H1 (cell line): ENCODE results near the gene GNG13. TPM values are rescaled to one million over a fixed set of nuclear protein-coding genes. Genes with fewer than 3 reads are reported as not detected.

Experiments used
- CTCF ChIA-PET: fragments of 300-600 bp; sonication (Branson Sonifier 250); formaldehyde crosslinking; loops from one replicate; lab custom pipeline; 2021; ENCODE audit not compliant: partially characterized antibody; lab: Charles Lee
- POLR2A ChIA-PET: fragments of 300-600 bp; sonication (Branson Sonifier 250); formaldehyde crosslinking; loops from one replicate; lab custom pipeline; 2021; ENCODE audit warnings: inconsistent platforms; ENCODE audit not compliant: partially characterized antibody; lab: Charles Lee
- DNase-seq, 2 experiments: peaks; one replicate each; pipeline versions ENCODE4 v3.0.0 to v3.0.0-alpha.2; 2010 to 2022; ENCODE audit warnings: low spot score in 2 of 2, low read depth in 1 of 2, mixed read lengths in 1 of 2
- FAIRE-seq: peaks from 2 replicates; lab custom pipeline; 2011; peaks lifted over from hg19 to GRCh38; lab: Jason Lieb, UNC
- H2AFZ ChIP-seq: 2 replicates; pipeline ENCODE4 v1.8.1; 2012; ENCODE audit warnings: low read length, inconsistent platforms
- H2AK5ac ChIP-seq: 2 replicates; pipeline ENCODE4 v1.6.1; 2013; ENCODE audit warnings: low read depth, low read length
- H2BK120ac ChIP-seq: replicated peaks from 2 replicates; pipeline ENCODE3; 2013; ENCODE audit warnings: low read depth, low read length, inconsistent platforms
- H2BK12ac ChIP-seq: 2 replicates; pipeline ENCODE4 v1.6.1; 2013; ENCODE audit warnings: low read depth, low read length
- H2BK15ac ChIP-seq: 2 replicates; pipeline ENCODE4 v1.6.1; 2013; ENCODE audit warnings: low read length
- H2BK20ac ChIP-seq: 2 replicates; pipeline ENCODE4 v1.6.1; 2013; ENCODE audit warnings: low read length
- H2BK5ac ChIP-seq: 2 replicates; pipeline ENCODE4 v1.6.1; 2013; ENCODE audit warnings: low read depth, low read length
- H3K14ac ChIP-seq: 2 replicates; pipeline ENCODE4 v1.6.1; 2013; ENCODE audit warnings: inconsistent platforms; ENCODE audit not compliant: insufficient read length
- H3K18ac ChIP-seq: 2 replicates; pipeline ENCODE4 v1.6.1; 2013; ENCODE audit warnings: low read length; ENCODE audit errors: extremely low read depth
- H3K23ac ChIP-seq: 2 replicates; pipeline ENCODE4 v1.6.1; 2013; ENCODE audit warnings: inconsistent platforms; ENCODE audit not compliant: insufficient read length
- H3K23me2 ChIP-seq: 2 replicates; pipeline ENCODE4 v1.6.1; 2013; ENCODE audit warnings: low read depth, low read length
- H3K27ac ChIP-seq: 2 replicates; pipeline ENCODE4 v1.6.1; 2011; ENCODE audit warnings: low read depth, low read length, inconsistent platforms
- H3K27me3 ChIP-seq, 4 experiments: replicated peaks in 1 of 4; 1 replicate in 1 of 4; 2 replicates in 3 of 4; pipeline versions ENCODE4 v1.6.1 to v1.8.1; 2011 to 2013; ENCODE audit warnings: low read length in 3 of 4, mild to moderate bottlenecking in 3 of 4, inconsistent platforms in 2 of 4, mixed read lengths in 2 of 4, moderate library complexity in 1 of 4; ENCODE audit not compliant: control insufficient read depth in 3 of 4, insufficient read depth in 3 of 4; ENCODE audit errors: extremely low read depth in 1 of 4
- H3K36me3 ChIP-seq, 4 experiments: 2 replicates each; pipeline versions ENCODE4 v1.6.1 to v1.8.1; 2011 to 2013; ENCODE audit warnings: mild to moderate bottlenecking in 4 of 4, low read length in 3 of 4, moderate library complexity in 2 of 4, control low read depth in 1 of 4, inconsistent platforms in 1 of 4; ENCODE audit not compliant: insufficient read depth in 4 of 4, control insufficient read depth in 2 of 4
- H3K4ac ChIP-seq: replicated peaks from 2 replicates; pipeline ENCODE3; 2013; ENCODE audit warnings: low read length, low read depth, mixed read lengths, inconsistent platforms; ENCODE audit not compliant: insufficient read length
- H3K4me1 ChIP-seq, 4 experiments: replicated peaks in 1 of 4; 1 replicate in 1 of 4; 2 replicates in 3 of 4; pipeline versions ENCODE4 v1.6.1 to v1.8.1; 2011 to 2013; ENCODE audit warnings: low read length in 3 of 4, inconsistent platforms in 2 of 4, mixed read lengths in 1 of 4; ENCODE audit not compliant: insufficient read depth in 4 of 4, control insufficient read depth in 3 of 4
- H3K4me2 ChIP-seq, 2 experiments: 2 replicates each; pipeline versions ENCODE4 v1.6.1 to v1.8.1; 2011 to 2013; ENCODE audit warnings: low read depth in 2 of 2, low read length in 2 of 2, control low read depth in 1 of 2, inconsistent platforms in 1 of 2, mild to moderate bottlenecking in 1 of 2; ENCODE audit not compliant: insufficient read depth in 1 of 2
- H3K4me3 ChIP-seq, 4 experiments: fragments of 200-600, 300-600 bp in 1 of 4; sonication (generic), shearing (Covaris generic), sonication (Bioruptor Twin) in 1 of 4; 2 replicates each; pipeline versions ENCODE4 v1.5.1 to v1.8.1; 2011 to 2016; ENCODE audit warnings: low read length in 4 of 4, low read depth in 3 of 4, control low read depth in 2 of 4, inconsistent platforms in 2 of 4, mild to moderate bottlenecking in 2 of 4, mixed read lengths in 1 of 4, moderate library complexity in 1 of 4; ENCODE audit not compliant: insufficient read depth in 2 of 4; ENCODE audit errors: extremely low read depth in 1 of 4
- H3K56ac ChIP-seq: replicated peaks from 2 replicates; pipeline ENCODE3; 2013; ENCODE audit warnings: low read depth, mild to moderate bottlenecking, mixed read lengths, low read length, inconsistent platforms; ENCODE audit not compliant: insufficient read length
- H3K79me1 ChIP-seq: 2 replicates; pipeline ENCODE4 v1.6.1; 2013; ENCODE audit warnings: low read depth, low read length, control low read depth
- H3K79me2 ChIP-seq, 2 experiments: 2 replicates each; pipeline versions ENCODE4 v1.6.1 to v1.8.1; 2012 to 2013; ENCODE audit warnings: low read length in 2 of 2, mild to moderate bottlenecking in 2 of 2, inconsistent platforms in 1 of 2; ENCODE audit not compliant: insufficient read depth in 2 of 2, control insufficient read depth in 1 of 2
- H3K9ac ChIP-seq, 4 experiments: replicated peaks in 1 of 4; 1 replicate in 1 of 4; 2 replicates in 3 of 4; pipeline versions ENCODE4 v1.6.1 to v1.8.1; 2011 to 2013; ENCODE audit warnings: low read depth in 3 of 4, low read length in 3 of 4, control low read depth in 2 of 4, mild to moderate bottlenecking in 2 of 4, moderate library complexity in 2 of 4, inconsistent platforms in 1 of 4; ENCODE audit errors: extremely low read depth in 1 of 4
- H3K9me3 ChIP-seq, 2 experiments: 2 replicates each; pipeline versions ENCODE4 v1.6.1 to v1.8.1; 2012 to 2013; ENCODE audit warnings: mild to moderate bottlenecking in 2 of 2, moderate library complexity in 2 of 2, control low read depth in 1 of 2, inconsistent platforms in 1 of 2, low read depth in 1 of 2, low read length in 1 of 2, mixed read lengths in 1 of 2; ENCODE audit not compliant: insufficient read depth in 2 of 2
- H4K20me1 ChIP-seq, 2 experiments: replicated peaks in 1 of 2; 2 replicates each; pipeline versions ENCODE3 to v1.8.1; 2011 to 2013; ENCODE audit warnings: inconsistent platforms in 2 of 2, low read length in 2 of 2, mild to moderate bottlenecking in 1 of 2; ENCODE audit not compliant: insufficient read depth in 2 of 2, control insufficient read depth in 1 of 2
- H4K5ac ChIP-seq: 2 replicates; pipeline ENCODE4 v1.6.1; 2013; ENCODE audit warnings: low read length, low read depth, mixed read lengths, inconsistent platforms; ENCODE audit not compliant: insufficient read length
- H4K8ac ChIP-seq: 2 replicates; pipeline ENCODE4 v1.8.0; 2013; ENCODE audit warnings: mild to moderate bottlenecking, moderate library complexity, low read length, inconsistent platforms; ENCODE audit not compliant: insufficient read depth; ENCODE audit errors: extremely low read depth
- H4K91ac ChIP-seq: replicated peaks from 2 replicates; pipeline ENCODE3; 2013; ENCODE audit warnings: low read length, mixed read lengths, inconsistent platforms; ENCODE audit not compliant: insufficient read length
- BCL11A ChIP-seq, 2 experiments: IDR thresholded peaks; one replicate each; pipeline ENCODE4 v1.6.1; 2011; ENCODE audit warnings: low read depth in 2 of 2, low read length in 2 of 2, mild to moderate bottlenecking in 2 of 2
- BRCA1 ChIP-seq: IDR thresholded peaks from 2 replicates; pipeline ENCODE4 v1.6.1; 2012; ENCODE audit warnings: low read depth, low read length, improper control_type of control experiment
- KDM1A ChIP-seq: fragments of 200-600, 300-600 bp; sonication (generic); IDR thresholded peaks from 2 replicates; pipeline ENCODE4 v1.7.1; 2016; ENCODE audit warnings: mild to moderate bottlenecking, low read length, borderline replicate concordance
- MAFK ChIP-seq: IDR thresholded peaks from 2 replicates; pipeline ENCODE4 v1.6.1; 2012; ENCODE audit warnings: low read depth, mild to moderate bottlenecking, improper control_type of control experiment, low read length
- NANOG ChIP-seq: IDR thresholded peaks from 2 replicates; pipeline ENCODE4 v1.6.1; 2011; ENCODE audit warnings: low read length, low read depth, mild to moderate bottlenecking, inconsistent platforms; ENCODE audit not compliant: insufficient read depth, poor library complexity, severe bottlenecking
- RXRA ChIP-seq: IDR thresholded peaks from 2 replicates; pipeline ENCODE4 v1.6.1; 2011; ENCODE audit warnings: low read depth, mild to moderate bottlenecking, low read length, moderate library complexity; ENCODE audit not compliant: insufficient read depth
- SRF ChIP-seq: IDR thresholded peaks from 2 replicates; pipeline ENCODE4 v1.6.1; 2011; ENCODE audit warnings: mild to moderate bottlenecking, low read depth, low read length, moderate library complexity
- TAF7 ChIP-seq: optimal IDR thresholded peaks from 2 replicates; pipeline ENCODE3; 2011; ENCODE audit warnings: low read depth, mild to moderate bottlenecking, inconsistent platforms, low read length, moderate library complexity, borderline replicate concordance
- WGBS, 2 experiments: shearing (Covaris generic) in 1 of 2; methylation state at CpG; one replicate each; pipeline versions ENCODE4 v1.1.6 to v1.1.7; 2013 to 2015; ENCODE audit warnings: low lambda C conversion rate in 2 of 2, mixed read lengths in 2 of 2, inconsistent platforms in 1 of 2, low coverage in 1 of 2, missing lambda C conversion rate in 1 of 2; ENCODE audit not compliant: insufficient replicate concordance in 2 of 2, insufficient coverage in 1 of 2, insufficient read length in 1 of 2; ENCODE audit errors: extremely low coverage in 1 of 2, missing lambda C conversion rate in 1 of 2; 5-methylcytosine and 5-hydroxymethylcytosine counted together
- polyA plus RNA-seq, 7 experiments: library from polyadenylated mRNA; depleted of rRNA in 3 of 7; stranded (reverse) in 5 of 7; unstranded in 2 of 7; fragments of >200 nt in 5 of 7; fragments of 200-250 nt in 2 of 7; gene quantifications; 1 replicate in 5 of 7; 2 replicates in 1 of 7; 4 replicates in 1 of 7; pipeline versions ENCODE4 v1.2.1 to v1.2.3, GENCODE V29; 2011 to 2013; ENCODE audit warnings: missing spikeins in 2 of 7, mixed read lengths in 2 of 7
- total RNA-seq: library from RNA; stranded (reverse); fragmentation: NEBNext Ultra II Directional; extraction: Animal tissue kit (Norgen Biotek cat#: 25700); gene quantifications from 2 replicates; pipeline ENCODE4 v1.2.1, GENCODE V29; 2021

Gene GNG13
- total and polyA plus RNA-seq, 2 of the 8 experiments (the other 6 are each of a cell fraction or from before 2014, with no cell fraction given): not detected

GRCh38 chr16:835373-835772 is 34.8 kb upstream of the GNG13 start:
- Histone ChIP-seq H2AFZ (no peak overlapping the region), H3K23ac (no peak overlapping the region), H4K8ac (no peak overlapping the region), H3K18ac (no peak overlapping the region), H3K56ac (no peak overlapping the region), H3K4ac (no peak overlapping the region), H3K4me3 (no peak overlapping the region), H3K79me2 (no peaks in the 10 kb centered on the region), H3K36me3 (no peaks in the 10 kb centered on the region), H3K27me3 (no peaks in the 10 kb centered on the region), H2BK12ac (no peak overlapping the region), H3K14ac (no peak overlapping the region), H2BK120ac (no peak overlapping the region), H4K91ac (no peak overlapping the region), H2AK5ac (no peak overlapping the region), H3K9me3 (peaks cover 15 to 55% of the 10 kb centered on the region in 2 experiments; a peak in 3 of 4 replicates), H3K4me2 (no peak overlapping the region), H3K4me1 (no peaks in the 10 kb centered on the region), H2BK5ac (no peak overlapping the region), H2BK20ac (no peak overlapping the region), H4K20me1 (no peaks in the 10 kb centered on the region), H3K79me1 (no peaks in the 10 kb centered on the region), H3K27ac (no peak overlapping the region), H3K9ac (no peak overlapping the region), H3K23me2 (no peaks in the 10 kb centered on the region), H4K5ac (no peak overlapping the region), H2BK15ac (no peak overlapping the region)
- TF ChIP-seq RXRA: no peak
- TF ChIP-seq SRF: no peak
- TF ChIP-seq BRCA1: no peak
- no peak for TF ChIP-seq TAF7
- TF ChIP-seq NANOG: no peak
- TF ChIP-seq MAFK: no peak
- TF ChIP-seq KDM1A: no peak
- TF ChIP-seq BCL11A (IDR thresholded peaks at IDR 0.05; ENCODE audit: low read depth in 2 of 2, low read length in 2 of 2): no peak
- ChIA-PET POLR2A (no interaction called here), CTCF (no interaction called here)
- FAIRE-seq (no peak), DNase-seq (no peak)
- WGBS, 2 experiments: 89% methylated on average over 7 of the region's 10 CpGs; no CpG with 5 or more reads in 1 of the 2 experiments
